GM18498 (cell line): ENCODE measurements around the gene OR4C3.
"Not testable (repeated sequence)": the region's sequence is repeated elsewhere in the genome, so short reads cannot be mapped to it uniquely, and the experiment has no call there.

Experiments used
- ATAC-seq: cut with Tn5 transposase; IDR thresholded peaks from one replicate; pipeline ENCODE4 v1.9.1; 2021; ENCODE audit warnings: mild to moderate bottlenecking, moderate library complexity; ENCODE audit not compliant: unreplicated experiment

Gene OR4C3

DNA sequence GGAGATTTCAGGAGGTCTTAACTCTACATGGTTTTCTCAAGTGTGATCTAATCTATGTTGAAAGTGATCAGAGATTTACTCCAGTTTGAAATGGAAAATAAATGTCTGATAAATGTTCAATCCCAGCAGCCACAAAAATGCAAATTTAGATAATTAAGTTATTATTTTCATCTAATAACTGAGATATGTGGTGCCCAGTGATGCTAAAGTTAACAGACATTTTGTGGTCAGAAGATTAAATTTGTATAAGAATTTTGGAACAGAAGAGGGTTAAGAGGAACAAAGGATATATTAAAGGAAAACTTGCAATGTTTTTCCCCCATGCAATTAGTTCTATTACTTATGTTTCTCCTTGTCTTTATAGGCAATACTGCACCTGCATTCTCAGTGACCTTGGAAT lies at the start of gene OR4C3:
TSS of gene OR4C3 (plus strand) at position 301 of the 400 bp plus-strand sequence. CDS start 102 bp downstream, outside the sequence.
- ATAC-seq = not testable (repeated sequence)

DNA sequence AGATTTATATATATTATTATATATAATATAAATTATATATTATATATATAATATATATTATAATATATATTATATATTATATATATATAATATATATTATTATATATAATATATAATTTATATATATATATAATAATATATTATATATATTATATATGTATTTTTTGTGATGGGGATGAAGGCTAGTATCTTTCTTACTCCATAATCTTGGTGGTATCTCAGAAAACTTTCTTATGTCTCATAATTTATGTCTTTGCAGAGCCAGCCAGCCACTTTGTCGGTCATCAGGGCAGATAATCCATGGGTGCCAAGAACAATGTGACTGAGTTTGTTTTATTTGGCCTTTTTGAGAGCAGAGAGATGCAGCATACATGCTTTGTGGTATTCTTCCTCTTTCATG lies 18.8 kb upstream of the OR4C3 start, which contains the start of gene OR4S1:
TSS of gene OR4S1 (plus strand) at position 301 of the 400 bp plus-strand sequence. CDS start at position 301, 0 bp downstream.
- no peak for ATAC-seq

DNA sequence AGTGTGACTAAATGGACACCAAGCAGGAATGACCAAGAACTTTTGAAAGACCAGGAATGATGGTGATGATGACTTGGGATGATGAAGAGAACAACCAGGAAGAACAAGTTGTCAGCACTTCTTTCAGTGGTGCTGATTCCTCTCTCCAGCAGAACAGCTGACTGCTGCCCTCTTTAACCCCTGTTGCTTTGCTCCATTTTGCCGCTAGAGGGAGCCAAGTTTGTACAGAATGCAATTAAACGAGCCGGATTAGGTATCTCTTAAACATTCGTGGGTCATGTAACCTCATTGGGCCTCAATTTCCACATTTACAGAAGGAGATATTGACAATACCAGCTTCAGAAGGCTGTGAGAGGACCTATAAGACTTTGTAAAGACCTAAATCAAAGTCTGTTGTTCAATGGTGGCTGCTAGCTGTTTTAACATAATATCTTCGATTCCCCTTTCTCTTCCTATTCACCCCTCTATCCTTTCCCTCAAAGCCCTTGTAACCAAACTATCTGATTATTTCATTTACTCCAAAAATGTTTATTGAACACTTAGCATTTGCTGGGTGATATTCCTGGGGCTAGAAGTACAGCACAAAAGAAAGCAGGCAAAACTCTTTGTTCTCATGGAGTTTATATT lies 16.8 kb upstream of the OR4C3 start:
- ATAC-seq = peak; percentile 88

DNA sequence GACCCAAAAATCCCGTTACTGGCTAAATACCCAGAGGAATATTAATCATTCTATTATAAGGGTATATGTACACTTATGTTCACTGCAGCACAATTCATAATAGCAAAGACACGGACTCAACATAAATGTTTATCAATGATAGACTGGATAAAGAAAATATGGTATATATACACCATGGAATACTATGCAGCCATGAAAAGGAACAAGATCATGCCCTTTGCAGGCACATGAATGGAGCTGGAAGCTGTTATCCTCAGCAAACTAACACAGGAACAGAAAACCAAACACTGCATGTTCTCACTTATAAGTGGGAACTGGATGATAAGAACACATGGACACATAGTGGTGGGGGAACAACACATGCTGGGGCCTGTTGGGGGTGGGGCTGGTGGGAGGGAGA lies 11.1 kb upstream of the OR4C3 start:
- not testable (repeated sequence) for ATAC-seq

DNA sequence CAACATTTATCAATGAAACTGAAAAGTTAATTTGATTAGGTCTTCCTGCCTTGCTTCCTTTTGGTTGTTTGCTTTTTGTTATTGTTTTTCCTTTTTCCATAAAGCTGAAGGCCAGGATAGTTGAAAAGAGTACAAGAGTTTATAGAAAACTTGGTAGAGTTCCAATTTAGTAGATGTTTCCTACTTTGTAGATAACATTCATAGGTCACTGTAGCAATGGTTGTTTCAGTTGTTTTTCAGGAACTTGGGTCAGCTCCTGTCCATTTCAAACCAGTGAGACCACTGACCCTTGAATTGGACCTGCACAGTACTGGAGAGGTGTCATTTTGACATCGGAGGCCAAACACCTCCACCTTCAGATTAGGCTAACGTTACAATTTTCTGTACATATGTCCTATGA lies 4.9 kb upstream of the OR4C3 start:
- not testable (repeated sequence) for ATAC-seq

DNA sequence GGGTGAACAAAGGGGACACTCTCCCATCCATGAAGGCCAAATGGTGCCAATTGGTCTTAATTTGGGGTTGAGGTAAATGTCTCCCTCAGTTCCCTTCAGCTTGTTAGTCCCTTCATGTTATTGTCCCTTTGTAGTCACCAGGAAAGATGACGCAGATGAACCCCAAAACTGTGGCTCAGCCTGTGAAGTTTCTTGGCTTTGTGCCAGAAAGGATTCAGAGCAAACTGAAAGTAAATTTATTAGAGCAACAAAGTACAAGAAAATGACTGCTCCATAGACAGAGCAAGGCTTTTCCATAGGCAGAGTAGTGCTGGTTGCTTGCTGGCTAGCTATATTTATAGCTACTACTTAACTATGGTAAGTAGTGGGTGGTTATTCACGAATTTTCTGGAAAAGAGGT lies 16.7 kb downstream of the OR4C3 start:
- ATAC-seq = no peak

DNA sequence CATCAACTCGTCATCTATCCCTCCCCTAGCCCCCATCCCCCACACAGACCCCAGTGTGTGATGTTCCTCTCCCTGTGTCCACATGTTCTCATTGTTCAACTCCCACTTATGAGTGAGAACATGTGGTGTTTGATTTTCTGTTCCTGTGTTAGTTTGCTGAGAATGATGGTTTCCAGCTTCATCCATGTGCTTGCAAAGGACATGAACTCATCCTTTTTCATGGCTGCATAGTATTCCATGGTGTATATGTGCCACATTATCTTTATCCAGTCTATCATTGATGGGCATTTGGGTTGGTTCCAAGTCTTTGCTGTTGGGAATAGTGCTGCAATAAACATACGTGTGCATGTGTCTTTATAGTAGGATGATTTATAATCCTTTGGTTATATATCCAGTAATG lies 17.8 kb downstream of the OR4C3 start:
- ATAC-seq = not testable (repeated sequence)

DNA sequence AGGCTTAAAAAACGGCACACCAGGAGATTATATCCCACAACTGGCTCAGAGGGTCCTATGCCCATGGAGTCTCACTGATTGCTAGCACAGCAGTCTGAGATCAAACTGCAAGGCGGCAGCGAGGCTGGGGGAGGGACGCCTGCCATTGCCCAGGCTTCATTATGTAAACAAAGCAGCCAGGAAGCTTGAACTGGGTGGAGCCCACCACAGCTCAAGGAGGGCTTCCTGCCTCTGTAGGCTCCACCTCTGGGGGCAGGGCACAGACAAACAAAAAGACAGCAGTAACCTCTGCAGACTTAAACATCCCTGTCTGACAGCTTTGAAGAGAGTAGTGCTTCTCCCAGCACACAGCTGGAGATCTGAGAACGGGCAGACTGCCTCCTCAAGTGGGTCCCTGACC lies 21.6 kb downstream of the OR4C3 start:
- ATAC-seq = not testable (repeated sequence)

DNA sequence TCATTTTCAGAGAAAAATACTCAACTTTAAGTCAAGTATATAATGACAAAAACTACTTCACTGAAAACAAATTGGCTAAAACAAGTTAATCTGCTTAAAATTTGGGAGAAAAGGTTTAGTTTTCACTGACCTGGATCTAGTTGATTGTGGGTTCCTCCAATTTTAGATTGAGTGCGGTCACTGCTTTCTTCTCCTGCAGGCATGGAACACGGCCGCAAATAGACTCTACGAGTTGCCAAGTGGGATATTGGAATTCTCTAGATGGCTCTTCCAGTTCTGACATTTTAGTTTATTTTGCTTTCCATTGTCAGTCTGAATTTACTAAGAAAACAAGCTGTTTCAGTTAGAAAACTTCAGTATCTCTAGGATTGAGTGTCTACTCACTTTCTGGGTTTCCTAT lies 29.3 kb downstream of the OR4C3 start:
- ATAC-seq = no peak

DNA sequence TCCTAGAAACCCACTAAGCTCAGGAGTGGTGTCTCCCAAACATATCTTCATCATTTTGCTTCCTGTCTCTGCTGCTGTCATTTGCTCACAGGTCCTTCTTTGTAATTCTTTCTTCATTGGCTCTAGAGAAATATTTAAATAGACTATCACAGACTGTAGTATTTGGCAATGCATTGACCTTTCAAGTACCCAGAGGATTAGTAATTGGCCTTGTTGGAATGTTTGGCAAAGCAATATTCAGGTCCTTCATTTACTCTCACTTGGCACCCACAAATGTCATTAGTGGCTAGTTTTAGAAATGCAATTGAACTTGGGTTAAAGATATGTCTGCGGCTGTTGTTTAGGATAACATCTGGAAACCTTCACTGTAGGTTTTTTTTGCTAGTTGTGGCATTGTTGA lies 30.0 kb downstream of the OR4C3 start:
- ATAC-seq = no peak

DNA sequence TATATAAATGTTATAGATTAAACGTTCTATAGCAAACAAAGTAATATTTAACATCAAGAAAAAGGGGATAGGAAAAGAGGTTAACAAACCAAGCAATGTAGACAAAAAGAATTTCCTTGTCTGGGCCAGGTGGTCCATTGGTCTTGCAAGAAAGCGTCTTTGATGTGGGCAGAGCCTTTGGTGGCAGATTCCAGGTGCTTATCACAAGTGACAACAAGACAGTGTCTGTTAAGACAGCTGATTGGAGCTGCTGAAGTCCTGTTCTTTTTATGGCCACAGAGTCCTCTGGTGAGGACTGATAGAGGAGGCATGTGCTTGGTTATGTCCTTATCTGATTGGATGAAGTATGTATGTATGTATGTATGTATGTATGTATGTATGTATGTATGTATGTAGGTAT lies 36.6 kb downstream of the OR4C3 start:
- ATAC-seq = not testable (repeated sequence)

DNA sequence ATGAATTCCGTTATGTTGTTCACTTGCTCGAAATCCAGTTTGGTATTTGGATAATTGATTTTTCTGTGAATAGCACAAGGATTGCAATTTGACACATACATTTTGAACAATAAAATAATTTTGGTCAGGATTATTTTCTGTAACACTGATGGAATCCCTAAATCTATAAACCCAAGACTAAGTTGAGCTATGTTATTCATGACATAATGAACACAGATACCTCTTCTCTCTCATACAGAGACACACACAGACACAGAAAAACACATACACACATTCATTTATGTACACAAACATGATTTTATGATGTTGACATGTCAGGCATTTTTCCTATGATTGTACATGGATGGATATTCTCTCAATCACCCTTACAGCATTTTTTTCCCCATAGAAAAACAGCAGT lies 41.6 kb downstream of the OR4C3 start, which contains the start of gene OR4C5:
TSS of gene OR4C5 (minus strand) at position 101 of the 400 bp plus-strand sequence. CDS start at position 101, 0 bp downstream.
- no peak for ATAC-seq
